ENCODE results near the gene CELF4.

CELF4 gene

DNA sequence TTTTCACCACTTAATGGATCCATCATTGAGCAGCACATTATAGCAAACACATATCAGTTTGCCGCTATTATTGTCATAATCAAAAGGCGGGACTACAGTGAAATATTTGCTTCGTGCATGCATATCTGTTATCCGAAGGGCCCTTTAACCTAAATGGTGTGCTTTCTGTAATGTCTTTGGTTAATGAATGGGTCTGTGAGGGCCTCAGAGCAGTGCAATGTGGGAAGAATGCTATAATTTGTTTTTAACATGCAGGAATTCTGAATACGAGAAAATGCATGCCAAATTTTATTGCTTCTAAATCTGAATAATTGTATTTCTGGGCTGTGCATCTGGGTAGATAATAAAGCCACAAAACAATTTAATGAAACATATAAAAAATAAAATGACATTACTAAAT is 32.8 kb upstream of the CELF4 start:
- no peak for DNase-seq (ENCODE audit: insufficient read length, low spot score)
- TF ChIP-seq SPI1 (IDR thresholded peaks at IDR 0.05; ENCODE audit: low read depth, low read length), result no peak
- no peak for TF ChIP-seq TAF1 (IDR thresholded peaks at IDR 0.05; ENCODE audit: low read depth, low read length)
- TF ChIP-seq PAX5 (IDR thresholded peaks at IDR 0.05; ENCODE audit: insufficient read depth, low read length, severe bottlenecking), result no peak
- no peak for TF ChIP-seq POU2F2 (IDR thresholded peaks at IDR 0.05; ENCODE audit: low read depth, low read length)
- no peak for TF ChIP-seq POLR2A (IDR thresholded peaks at IDR 0.05; ENCODE audit: low read depth, low read length)
- no peak for TF ChIP-seq POLR2AphosphoS5 (IDR thresholded peaks at IDR 0.05; ENCODE audit: low read depth, low read length)
- no peak for FAIRE-seq

GRCh38 chr18:37590346-37590745 is 24.7 kb upstream of the CELF4 start:
- TF ChIP-seq PAX5 (IDR thresholded peaks at IDR 0.05; ENCODE audit: insufficient read depth, low read length, severe bottlenecking), result no peak
- no peak for TF ChIP-seq SPI1 (IDR thresholded peaks at IDR 0.05; ENCODE audit: low read depth, low read length)
- TF ChIP-seq POLR2AphosphoS5 (IDR thresholded peaks at IDR 0.05; ENCODE audit: low read depth, low read length), result no peak
- TF ChIP-seq TAF1 (IDR thresholded peaks at IDR 0.05; ENCODE audit: low read depth, low read length), result no peak
- TF ChIP-seq POLR2A (IDR thresholded peaks at IDR 0.05; ENCODE audit: low read depth, low read length), result no peak
- no peak for TF ChIP-seq POU2F2 (IDR thresholded peaks at IDR 0.05; ENCODE audit: low read depth, low read length)
- DNase-seq (ENCODE audit: insufficient read length, low spot score) (no peak), FAIRE-seq (no peak)

- TF ChIP-seq TAF1 (IDR thresholded peaks at IDR 0.05; ENCODE audit: low read depth, low read length) (no peak), POU2F2 (IDR thresholded peaks at IDR 0.05; ENCODE audit: low read depth, low read length) (no peak), POLR2AphosphoS5 (IDR thresholded peaks at IDR 0.05; ENCODE audit: low read depth, low read length) (no peak), SPI1 (IDR thresholded peaks at IDR 0.05; ENCODE audit: low read depth, low read length) (no peak), POLR2A (IDR thresholded peaks at IDR 0.05; ENCODE audit: low read depth, low read length) (no peak), PAX5 (IDR thresholded peaks at IDR 0.05; ENCODE audit: insufficient read depth, low read length, severe bottlenecking) (no peak)
- DNase-seq (ENCODE audit: insufficient read length, low spot score), result no peak
- no peak for FAIRE-seq
Observed at GRCh38 chr18:37588289-37588688, 22.7 kb upstream of the CELF4 start.

- no peak for FAIRE-seq
- TF ChIP-seq SPI1 (IDR thresholded peaks at IDR 0.05; ENCODE audit: low read depth, low read length) (no peak), PAX5 (IDR thresholded peaks at IDR 0.05; ENCODE audit: insufficient read depth, low read length, severe bottlenecking) (no peak), POLR2A (IDR thresholded peaks at IDR 0.05; ENCODE audit: low read depth, low read length) (no peak), TAF1 (IDR thresholded peaks at IDR 0.05; ENCODE audit: low read depth, low read length) (no peak), POLR2AphosphoS5 (IDR thresholded peaks at IDR 0.05; ENCODE audit: low read depth, low read length) (no peak), POU2F2 (IDR thresholded peaks at IDR 0.05; ENCODE audit: low read depth, low read length) (no peak)
- no peak for DNase-seq (ENCODE audit: insufficient read length, low spot score)
Observed at GRCh38 chr18:37586656-37587225, 21.1 kb upstream of the CELF4 start.

GRCh38 chr18:37584952-37585695 is 19.5 kb upstream of the CELF4 start:
- no peak for TF ChIP-seq POU2F2 (IDR thresholded peaks at IDR 0.05; ENCODE audit: low read depth, low read length)
- no peak for TF ChIP-seq PAX5 (IDR thresholded peaks at IDR 0.05; ENCODE audit: insufficient read depth, low read length, severe bottlenecking)
- no peak for TF ChIP-seq POLR2AphosphoS5 (IDR thresholded peaks at IDR 0.05; ENCODE audit: low read depth, low read length)
- TF ChIP-seq TAF1 (IDR thresholded peaks at IDR 0.05; ENCODE audit: low read depth, low read length), result no peak
- TF ChIP-seq SPI1 (IDR thresholded peaks at IDR 0.05; ENCODE audit: low read depth, low read length), result no peak
- no peak for TF ChIP-seq POLR2A (IDR thresholded peaks at IDR 0.05; ENCODE audit: low read depth, low read length)
- no peak for FAIRE-seq
- no peak for DNase-seq (ENCODE audit: insufficient read length, low spot score)

DNA sequence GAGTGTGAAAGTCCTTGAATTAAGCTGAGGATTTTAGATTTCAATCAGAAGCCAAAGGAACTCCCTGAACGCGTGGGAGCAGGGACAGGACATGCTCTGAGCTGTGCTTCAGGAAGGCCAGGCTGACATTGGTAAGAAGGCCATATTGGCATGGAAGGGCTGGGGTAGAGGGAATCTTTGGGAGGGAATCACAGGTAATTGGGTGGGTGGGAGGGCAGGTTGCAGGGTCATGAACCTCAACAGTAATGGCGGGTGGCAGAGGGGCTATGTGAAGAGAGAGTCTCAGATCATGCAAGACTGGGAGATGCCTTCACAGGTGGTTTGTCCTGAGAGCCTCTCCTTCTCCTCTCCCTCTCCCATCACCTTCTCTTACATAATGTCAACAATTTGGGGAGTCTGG is 18.6 kb upstream of the CELF4 start:
- FAIRE-seq (no peak), DNase-seq (ENCODE audit: insufficient read length, low spot score) (no peak)
- TF ChIP-seq POU2F2 (IDR thresholded peaks at IDR 0.05; ENCODE audit: low read depth, low read length), result no peak
- no peak for TF ChIP-seq SPI1 (IDR thresholded peaks at IDR 0.05; ENCODE audit: low read depth, low read length)
- no peak for TF ChIP-seq POLR2A (IDR thresholded peaks at IDR 0.05; ENCODE audit: low read depth, low read length)
- TF ChIP-seq TAF1 (IDR thresholded peaks at IDR 0.05; ENCODE audit: low read depth, low read length), result no peak
- no peak for TF ChIP-seq PAX5 (IDR thresholded peaks at IDR 0.05; ENCODE audit: insufficient read depth, low read length, severe bottlenecking)
- no peak for TF ChIP-seq POLR2AphosphoS5 (IDR thresholded peaks at IDR 0.05; ENCODE audit: low read depth, low read length)

GRCh38 chr18:37582261-37582660 is 16.7 kb upstream of the CELF4 start:
- TF ChIP-seq TAF1 (IDR thresholded peaks at IDR 0.05; ENCODE audit: low read depth, low read length) (no peak), POLR2A (IDR thresholded peaks at IDR 0.05; ENCODE audit: low read depth, low read length) (no peak)
- DNase-seq (ENCODE audit: insufficient read length, low spot score) (no peak), FAIRE-seq (no peak)

DNA sequence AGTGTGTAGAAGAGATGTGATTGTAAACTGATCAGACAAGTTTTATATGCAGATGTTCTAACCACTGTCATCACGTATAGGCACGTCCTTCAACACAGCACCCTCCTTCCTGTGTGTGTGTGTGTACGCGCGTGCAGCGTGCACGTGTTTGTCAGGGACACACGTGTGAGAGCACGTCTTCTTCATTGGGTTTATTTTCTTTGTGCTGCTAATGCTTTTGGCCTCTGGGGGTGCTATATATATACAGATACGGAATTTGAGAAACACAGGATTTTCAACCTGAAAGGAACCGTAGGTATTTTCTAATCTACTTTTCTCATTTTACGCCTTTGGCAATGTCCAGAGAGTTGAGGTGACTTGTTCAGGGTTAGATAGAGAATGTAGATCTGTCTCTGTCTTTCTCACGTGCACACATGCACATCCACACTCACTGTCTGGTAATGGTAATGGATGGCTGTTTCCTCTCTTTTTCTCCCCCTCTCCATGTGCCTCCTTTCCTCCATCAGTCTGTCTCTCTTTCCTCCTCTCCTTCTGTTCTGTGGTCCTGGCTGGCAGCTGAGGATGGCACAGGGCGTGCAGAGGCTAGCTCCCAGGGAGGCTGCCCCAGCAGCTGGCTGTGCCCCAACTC is 13.4 kb upstream of the CELF4 start:
- TF ChIP-seq POLR2A (IDR thresholded peaks at IDR 0.05; ENCODE audit: low read depth, low read length) (no peak), PAX5 (IDR thresholded peaks at IDR 0.05; ENCODE audit: insufficient read depth, low read length, severe bottlenecking) (no peak), TAF1 (IDR thresholded peaks at IDR 0.05; ENCODE audit: low read depth, low read length) (no peak), POLR2AphosphoS5 (IDR thresholded peaks at IDR 0.05; ENCODE audit: low read depth, low read length) (no peak), POU2F2 (IDR thresholded peaks at IDR 0.05; ENCODE audit: low read depth, low read length) (no peak), SPI1 (IDR thresholded peaks at IDR 0.05; ENCODE audit: low read depth, low read length) (no peak)
- no peak for FAIRE-seq
- no peak for DNase-seq (ENCODE audit: insufficient read length, low spot score)

DNA sequence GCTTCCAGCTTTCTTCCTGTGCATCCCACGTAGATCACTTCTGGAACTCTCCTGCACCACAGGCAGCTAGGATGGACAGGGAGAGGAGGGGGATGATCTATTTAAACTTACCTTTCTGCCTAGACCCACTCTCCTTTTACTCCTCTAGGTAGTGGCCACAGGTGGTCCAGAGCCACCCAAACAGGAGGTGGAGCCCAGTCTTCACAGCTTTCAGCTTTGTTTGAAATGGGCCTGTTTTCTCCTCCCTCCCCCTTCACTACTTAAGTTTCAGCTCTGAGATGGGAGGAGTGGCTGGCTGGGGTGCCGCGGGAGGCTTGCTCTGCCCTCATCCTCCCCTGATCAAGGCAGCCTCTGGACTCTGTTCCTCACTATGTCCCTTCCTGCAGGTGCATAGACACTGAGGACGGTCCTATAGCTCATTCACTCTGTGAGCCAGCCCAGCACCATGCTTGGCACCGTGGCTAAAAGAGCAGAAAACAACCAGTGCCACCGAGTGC is 12.6 kb upstream of the CELF4 start:
- FAIRE-seq, result no peak
- no peak for DNase-seq (ENCODE audit: insufficient read length, low spot score)
- TF ChIP-seq POU2F2 (IDR thresholded peaks at IDR 0.05; ENCODE audit: low read depth, low read length), result no peak
- no peak for TF ChIP-seq POLR2AphosphoS5 (IDR thresholded peaks at IDR 0.05; ENCODE audit: low read depth, low read length)
- TF ChIP-seq PAX5 (IDR thresholded peaks at IDR 0.05; ENCODE audit: insufficient read depth, low read length, severe bottlenecking), result no peak
- TF ChIP-seq SPI1 (IDR thresholded peaks at IDR 0.05; ENCODE audit: low read depth, low read length), result no peak
- TF ChIP-seq TAF1 (IDR thresholded peaks at IDR 0.05; ENCODE audit: low read depth, low read length), result no peak
- no peak for TF ChIP-seq POLR2A (IDR thresholded peaks at IDR 0.05; ENCODE audit: low read depth, low read length)

Data from GM12891 (cell line).